GM12872 (cell line): ENCODE data around the gene SKAP1.

Source experiments
- CTCF ChIP-seq: IDR thresholded peaks from 3 replicates; pipeline ENCODE4 v1.5.1; 2011; ENCODE audit warnings: low read depth, mild to moderate bottlenecking, low read length, moderate library complexity; ENCODE audit not compliant: insufficient read depth

The SKAP1 gene

GRCh38 chr17:48439110-48439850 is 9.3 kb upstream of the SKAP1 start:
- no peak for TF ChIP-seq CTCF

- no peak for TF ChIP-seq CTCF
These were observed 8.6 kb upstream of the SKAP1 start for GRCh38 chr17:48438516-48439061.

- TF ChIP-seq CTCF = no peak
These were observed 3.9 kb upstream of the SKAP1 start for GRCh38 chr17:48433896-48434295.

- TF ChIP-seq CTCF = no peak
These were observed 3.1 kb upstream of the SKAP1 start for GRCh38 chr17:48432820-48433775.

DNA sequence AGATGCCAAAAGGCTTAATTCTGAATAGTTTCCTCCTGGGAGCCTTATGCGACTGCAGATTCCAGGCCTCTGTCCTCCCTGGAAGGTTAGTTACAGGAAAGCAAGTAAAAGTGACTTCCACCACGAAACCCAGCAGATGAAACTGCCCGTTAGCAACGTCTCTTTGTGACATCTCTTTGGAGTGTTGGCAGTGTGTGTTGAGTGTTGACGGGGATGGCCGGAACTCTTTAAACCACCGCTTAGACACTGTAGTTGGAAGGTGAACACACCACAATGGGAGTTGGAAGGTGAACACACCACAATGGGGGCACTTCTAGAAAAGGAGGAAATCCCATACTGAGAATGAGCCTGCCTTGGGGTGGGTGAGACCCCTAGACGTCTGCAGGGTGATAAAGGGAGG is 858 bp downstream of the SKAP1 start:
- TF ChIP-seq CTCF = no peak

DNA sequence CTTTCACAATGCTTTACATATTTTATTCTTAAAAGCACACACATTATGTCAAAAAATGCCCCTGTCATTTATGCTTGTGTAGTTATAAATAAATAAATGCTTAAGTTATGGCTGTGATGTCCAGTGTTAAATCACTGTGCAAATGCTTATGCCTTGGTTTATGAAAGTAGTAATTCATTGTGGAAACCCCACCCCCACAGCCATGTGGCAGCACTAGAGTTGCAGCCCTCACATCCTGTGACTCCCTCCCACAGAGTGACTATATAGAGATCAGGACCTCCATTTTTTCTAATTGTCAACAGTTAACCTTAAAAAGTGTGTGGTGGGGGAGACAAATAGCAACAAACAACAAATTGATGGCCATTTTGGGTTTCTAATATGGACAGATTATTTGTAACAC is 2.4 kb downstream of the SKAP1 start:
- no peak for TF ChIP-seq CTCF

GRCh38 chr17:48426761-48427500 is 3.1 kb downstream of the SKAP1 start:
- no peak for TF ChIP-seq CTCF
